H1 (cell line): ENCODE data around the gene ONECUT3. TPM values are rescaled to one million over a fixed set of nuclear protein-coding genes. Genes with fewer than 3 reads are reported as not detected.

Experiments
- CHD7 ChIP-seq: fragments of 300-600 bp; sonication (generic); IDR thresholded peaks from 2 replicates; pipeline ENCODE4 v1.7.1; 2012; ENCODE audit warnings: low read length, moderate library complexity, mild to moderate bottlenecking, inconsistent platforms; ENCODE audit not compliant: insufficient replicate concordance
- POU5F1 ChIP-seq: IDR thresholded peaks from 2 replicates; pipeline ENCODE4 v1.6.1; 2011; ENCODE audit warnings: low read depth, mild to moderate bottlenecking, low read length, moderate library complexity
- TCF12 ChIP-seq: IDR thresholded peaks from 2 replicates; pipeline ENCODE4 v1.6.1; 2011; ENCODE audit warnings: low read depth, mild to moderate bottlenecking, low read length
- ZNF274 ChIP-seq: IDR thresholded peaks from 2 replicates; pipeline ENCODE4 v1.7.0; 2012; ENCODE audit warnings: low read length, borderline replicate concordance; ENCODE audit errors: extremely low read depth
- polyA plus RNA-seq, 7 experiments: library from polyadenylated mRNA; depleted of rRNA in 3 of 7; stranded (reverse) in 5 of 7; unstranded in 2 of 7; fragments of >200 nt in 5 of 7; fragments of 200-250 nt in 2 of 7; gene quantifications; 1 replicate in 5 of 7; 2 replicates in 1 of 7; 4 replicates in 1 of 7; pipeline versions ENCODE4 v1.2.1 to v1.2.3, GENCODE V29; 2011 to 2013; ENCODE audit warnings: missing spikeins in 2 of 7, mixed read lengths in 2 of 7
- total RNA-seq: library from RNA; stranded (reverse); fragmentation: NEBNext Ultra II Directional; extraction: Animal tissue kit (Norgen Biotek cat#: 25700); gene quantifications from 2 replicates; pipeline ENCODE4 v1.2.1, GENCODE V29; 2021

Gene ONECUT3
- total and polyA plus RNA-seq, 2 of the 8 experiments (the other 6 are each of a cell fraction or from before 2014, with no cell fraction given): not detected

- TF ChIP-seq CHD7 (no peak), ZNF274 (no peak), TCF12 (no peak), POU5F1 (no peak)
- TF ChIP-seq, all 59 proteins: peak for 0
Measured at GRCh38 chr19:1818549-1819195, 65.4 kb downstream of the ONECUT3 start (continued).
